ENCODE results near the gene NTM.

The NTM gene

DNA sequence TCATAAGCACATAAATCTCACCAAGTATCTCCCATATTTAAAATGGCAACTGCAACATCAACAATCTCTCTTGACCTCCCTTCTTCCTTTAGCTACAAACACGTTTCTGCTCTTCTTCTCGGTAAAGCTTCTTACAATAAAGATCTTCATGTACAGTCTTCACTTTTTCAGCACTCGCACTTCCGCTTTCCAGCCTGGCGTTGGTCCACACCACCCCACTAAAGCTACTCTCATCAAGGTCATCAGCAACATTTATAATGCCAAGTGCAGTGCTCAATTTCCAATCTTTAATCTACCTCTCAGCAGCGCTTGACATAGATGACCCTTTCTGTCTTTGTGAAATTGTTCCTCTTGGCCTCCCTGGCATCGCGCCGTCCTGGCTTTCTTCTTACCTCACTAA is 33.6 kb downstream of the NTM start:
- Histone ChIP-seq H3K9ac (ENCODE audit: low read depth, low read length) (no peak overlapping the region), H3K36me3 (ENCODE audit: insufficient read depth, low read depth, low read length) (no peaks in the 10 kb centered on the region), H3K27me3 (ENCODE audit: insufficient read depth, low read length) (no peaks in the 10 kb centered on the region), H3K27ac (ENCODE audit: low read length) (no peak overlapping the region), H3K4me3 (ENCODE audit: low read length) (no peak overlapping the region), H3K9me3 (ENCODE audit: insufficient read depth, low read depth, low read length) (no peaks in the 10 kb centered on the region), H3K4me1 (ENCODE audit: insufficient read depth, low read length) (no peaks in the 10 kb centered on the region)

DNA sequence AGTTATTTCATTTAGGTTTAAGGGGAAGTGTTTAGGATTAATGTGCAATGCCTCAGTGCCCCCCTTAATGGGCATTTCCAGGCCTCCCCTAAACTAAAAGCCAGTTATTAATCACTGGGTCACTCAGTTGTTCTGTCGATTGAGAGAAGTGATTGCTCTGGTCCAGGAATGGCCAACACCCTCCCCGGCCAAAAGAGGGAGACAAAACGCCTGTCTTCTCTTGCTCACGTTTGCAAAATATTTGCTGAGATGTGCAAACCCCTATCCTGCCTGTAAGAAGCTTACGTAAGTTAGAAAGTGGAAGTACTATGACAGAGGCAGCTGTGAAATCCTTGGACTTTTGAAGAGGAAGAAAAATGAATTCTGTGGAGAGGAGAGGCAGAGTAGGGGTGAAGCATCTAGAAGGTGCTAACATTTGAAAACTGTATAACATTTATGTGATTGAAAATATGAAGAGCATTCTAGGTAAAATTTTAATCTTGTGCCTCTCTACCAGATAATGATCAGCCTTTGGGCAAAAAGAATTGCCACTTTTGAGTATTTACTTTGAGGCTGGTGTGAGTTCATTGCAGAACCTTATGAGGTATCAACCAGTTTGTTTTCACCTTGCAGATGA is 37.7 kb downstream of the NTM start:
- H3K36me3 ChIP-seq (ENCODE audit: insufficient read depth, low read depth, low read length): no peaks in the 10 kb centered on the region

GRCh38 chr11:131409345-131409744 is 38.9 kb downstream of the NTM start:
- H3K9me3 ChIP-seq (ENCODE audit: insufficient read depth, low read depth, low read length): no peaks in the 10 kb centered on the region
- H3K4me3 ChIP-seq (ENCODE audit: low read length): no peak overlapping the region
- no peaks in the 10 kb centered on the region for H3K4me1 ChIP-seq (ENCODE audit: insufficient read depth, low read length)
- no peak overlapping the region for H3K27ac ChIP-seq (ENCODE audit: low read length)
- no peaks in the 10 kb centered on the region for H3K27me3 ChIP-seq (ENCODE audit: insufficient read depth, low read length)
- H3K9ac ChIP-seq (ENCODE audit: low read depth, low read length): no peak overlapping the region
- no peaks in the 10 kb centered on the region for H3K36me3 ChIP-seq (ENCODE audit: insufficient read depth, low read depth, low read length)

More for the DNA sequence above, 37.7 kb downstream of the NTM start:
- H3K4me3 ChIP-seq (ENCODE audit: low read length): no peak overlapping the region
- H3K27me3 ChIP-seq (ENCODE audit: insufficient read depth, low read length): no peaks in the 10 kb centered on the region
- no peaks in the 10 kb centered on the region for H3K9me3 ChIP-seq (ENCODE audit: insufficient read depth, low read depth, low read length)
- no peaks in the 10 kb centered on the region for H3K4me1 ChIP-seq (ENCODE audit: insufficient read depth, low read length)
- H3K27ac ChIP-seq (ENCODE audit: low read length): no peak overlapping the region
- no peak overlapping the region for H3K9ac ChIP-seq (ENCODE audit: low read depth, low read length)

DNA sequence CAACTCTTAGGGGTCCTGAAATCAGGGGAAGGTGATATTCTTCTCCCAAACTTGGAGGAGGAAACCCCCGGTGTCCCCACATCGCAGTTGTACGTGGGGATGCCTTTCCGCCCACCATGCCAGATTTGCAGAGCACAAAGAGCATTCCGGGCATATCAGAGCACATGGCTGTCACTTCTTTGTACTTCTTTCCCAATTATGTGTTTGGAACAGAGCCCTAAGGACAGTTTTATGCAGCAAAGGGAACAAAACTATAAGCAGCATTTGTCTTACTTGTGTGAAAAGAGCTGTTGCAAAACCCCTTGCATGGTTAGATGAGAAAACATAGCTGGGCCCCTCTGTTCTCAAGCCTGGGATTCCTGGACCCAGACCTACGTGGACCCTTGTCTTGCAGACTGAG is 41.2 kb downstream of the NTM start:
- H3K4me3 ChIP-seq (ENCODE audit: low read length): no peak overlapping the region
- H3K4me1 ChIP-seq (ENCODE audit: insufficient read depth, low read length): no peaks in the 10 kb centered on the region
- no peaks in the 10 kb centered on the region for H3K27me3 ChIP-seq (ENCODE audit: insufficient read depth, low read length)
- H3K27ac ChIP-seq (ENCODE audit: low read length): no peak overlapping the region
- H3K9me3 ChIP-seq (ENCODE audit: insufficient read depth, low read depth, low read length): no peaks in the 10 kb centered on the region
- H3K36me3 ChIP-seq (ENCODE audit: insufficient read depth, low read depth, low read length): no peaks in the 10 kb centered on the region
- H3K9ac ChIP-seq (ENCODE audit: low read depth, low read length): no peak overlapping the region

GRCh38 chr11:131412061-131412460 is 41.6 kb downstream of the NTM start:
- no peak overlapping the region for H3K9ac ChIP-seq (ENCODE audit: low read depth, low read length)
- no peaks in the 10 kb centered on the region for H3K9me3 ChIP-seq (ENCODE audit: insufficient read depth, low read depth, low read length)
- H3K27ac ChIP-seq (ENCODE audit: low read length): no peak overlapping the region
- H3K4me3 ChIP-seq (ENCODE audit: low read length): no peak overlapping the region
- no peaks in the 10 kb centered on the region for H3K36me3 ChIP-seq (ENCODE audit: insufficient read depth, low read depth, low read length)
- no peaks in the 10 kb centered on the region for H3K27me3 ChIP-seq (ENCODE audit: insufficient read depth, low read length)
- H3K4me1 ChIP-seq (ENCODE audit: insufficient read depth, low read length): no peaks in the 10 kb centered on the region

- no peaks in the 10 kb centered on the region for H3K36me3 ChIP-seq (ENCODE audit: insufficient read depth, low read depth, low read length)
- no peak overlapping the region for H3K27ac ChIP-seq (ENCODE audit: low read length)
Measured at GRCh38 chr11:131413217-131413616, 42.8 kb downstream of the NTM start.

DNA sequence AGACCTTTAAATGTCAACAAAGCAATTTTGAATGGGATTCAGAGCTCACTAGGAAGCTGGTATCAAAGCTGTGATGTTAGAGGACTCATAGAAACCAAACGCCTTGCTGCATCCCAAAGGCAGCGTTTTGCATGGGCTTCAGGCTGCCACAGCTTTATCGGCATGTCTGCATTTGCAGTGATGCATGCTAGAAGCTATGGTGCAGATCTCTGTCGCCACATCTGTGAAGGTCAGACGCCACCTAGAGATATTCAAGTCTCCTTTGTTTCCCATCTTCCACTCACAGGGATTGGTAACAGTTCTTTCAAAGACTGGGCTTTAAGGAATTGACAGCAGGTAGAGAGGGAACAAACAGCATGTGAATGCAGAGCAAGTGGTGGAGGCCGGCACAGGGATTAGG is 47.8 kb downstream of the NTM start:
- Histone ChIP-seq H3K9me3 (ENCODE audit: insufficient read depth, low read depth, low read length) (no peaks in the 10 kb centered on the region), H3K4me1 (ENCODE audit: insufficient read depth, low read length) (peaks cover 4% of the 10 kb centered on the region; the same call in 1 of the 2 replicates), H3K4me3 (ENCODE audit: low read length) (no peak overlapping the region), H3K36me3 (ENCODE audit: insufficient read depth, low read depth, low read length) (no peaks in the 10 kb centered on the region), H3K27ac (ENCODE audit: low read length) (no peak overlapping the region), H3K9ac (ENCODE audit: low read depth, low read length) (no peak overlapping the region), H3K27me3 (ENCODE audit: insufficient read depth, low read length) (no peaks in the 10 kb centered on the region; the same call in 1 of the 2 replicates)

More at GRCh38 chr11:131413217-131413616, 42.8 kb downstream of the NTM start:
- no peaks in the 10 kb centered on the region for H3K9me3 ChIP-seq (ENCODE audit: insufficient read depth, low read depth, low read length)
- H3K4me1 ChIP-seq (ENCODE audit: insufficient read depth, low read length): peaks cover 4% of the 10 kb centered on the region; the same call in 1 of the 2 replicates
- no peak overlapping the region for H3K4me3 ChIP-seq (ENCODE audit: low read length)
- H3K27me3 ChIP-seq (ENCODE audit: insufficient read depth, low read length): no peaks in the 10 kb centered on the region
- no peak overlapping the region for H3K9ac ChIP-seq (ENCODE audit: low read depth, low read length)

DNA sequence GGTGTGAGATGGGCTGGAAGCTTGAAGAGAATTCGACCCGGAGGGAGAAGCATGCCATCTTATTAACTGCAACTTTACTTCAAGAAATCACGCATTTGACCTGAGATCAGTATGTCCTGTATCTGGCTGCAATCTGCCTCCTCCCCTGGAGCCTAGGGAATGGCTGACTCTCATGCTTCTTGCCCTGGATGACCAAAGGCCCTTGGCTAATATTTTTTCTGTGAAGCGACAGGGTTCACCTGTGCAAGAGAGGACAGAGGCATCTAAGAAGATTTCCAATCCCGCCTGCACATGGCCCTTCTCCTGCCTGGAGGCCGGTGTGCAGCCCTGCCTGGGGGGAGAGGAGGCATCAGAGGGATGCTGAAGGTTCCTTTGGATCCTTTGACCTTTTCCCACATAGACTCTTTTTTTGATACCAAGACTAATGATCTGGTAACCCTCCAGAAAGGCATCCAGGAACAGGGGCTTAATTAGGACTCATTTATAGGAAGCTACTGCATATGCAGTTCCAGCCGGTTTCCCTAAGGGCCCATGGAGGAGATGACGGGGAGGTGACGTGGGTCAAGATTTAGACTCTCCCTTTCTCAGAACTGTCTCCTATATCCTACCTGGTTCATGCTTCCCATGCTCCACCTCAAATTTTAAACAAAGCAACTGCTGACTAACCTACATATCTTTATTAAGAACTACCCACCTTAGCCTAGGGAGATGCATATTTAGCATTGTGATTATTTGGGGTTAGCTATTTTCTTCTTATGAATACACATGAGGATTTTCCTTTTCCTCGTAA is 50.8 kb downstream of the NTM start:
- no peak overlapping the region for H3K27ac ChIP-seq (ENCODE audit: low read length)
- H3K36me3 ChIP-seq (ENCODE audit: insufficient read depth, low read depth, low read length): no peaks in the 10 kb centered on the region
- H3K9me3 ChIP-seq (ENCODE audit: insufficient read depth, low read depth, low read length): no peaks in the 10 kb centered on the region
- no peak overlapping the region for H3K9ac ChIP-seq (ENCODE audit: low read depth, low read length)
- no peak overlapping the region for H3K4me3 ChIP-seq (ENCODE audit: low read length)
- no peaks in the 10 kb centered on the region; the same call in 1 of the 2 replicates for H3K27me3 ChIP-seq (ENCODE audit: insufficient read depth, low read length)
- H3K4me1 ChIP-seq (ENCODE audit: insufficient read depth, low read length): peaks cover 4% of the 10 kb centered on the region; the same call in 1 of the 2 replicates

DNA sequence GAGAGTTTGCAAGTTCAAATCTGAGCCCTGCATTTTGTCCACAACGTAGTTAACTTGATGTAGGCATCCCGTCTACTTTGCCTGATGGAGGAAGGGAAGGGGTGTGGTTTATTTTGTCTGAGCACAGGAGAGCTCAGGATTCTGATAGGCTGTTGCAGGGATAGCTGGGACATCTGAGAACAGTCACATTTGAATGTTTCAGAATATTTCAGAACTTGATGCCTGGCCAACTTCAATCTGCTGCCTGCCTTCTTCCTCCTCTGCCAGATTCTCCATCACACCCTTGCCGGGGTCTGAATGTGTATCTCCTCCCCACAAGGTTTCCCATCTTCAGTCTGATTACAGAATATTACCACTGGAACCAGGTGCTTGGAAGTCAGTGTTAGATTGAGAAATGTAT is 51.6 kb downstream of the NTM start:
- Histone ChIP-seq H3K4me3 (ENCODE audit: low read length) (no peak overlapping the region), H3K4me1 (ENCODE audit: insufficient read depth, low read length) (peaks cover 4% of the 10 kb centered on the region; the same call in 1 of the 2 replicates), H3K36me3 (ENCODE audit: insufficient read depth, low read depth, low read length) (no peaks in the 10 kb centered on the region), H3K9ac (ENCODE audit: low read depth, low read length) (no peak overlapping the region), H3K27me3 (ENCODE audit: insufficient read depth, low read length) (no peaks in the 10 kb centered on the region; the same call in 1 of the 2 replicates), H3K9me3 (ENCODE audit: insufficient read depth, low read depth, low read length) (no peaks in the 10 kb centered on the region), H3K27ac (ENCODE audit: low read length) (no peak overlapping the region)

DNA sequence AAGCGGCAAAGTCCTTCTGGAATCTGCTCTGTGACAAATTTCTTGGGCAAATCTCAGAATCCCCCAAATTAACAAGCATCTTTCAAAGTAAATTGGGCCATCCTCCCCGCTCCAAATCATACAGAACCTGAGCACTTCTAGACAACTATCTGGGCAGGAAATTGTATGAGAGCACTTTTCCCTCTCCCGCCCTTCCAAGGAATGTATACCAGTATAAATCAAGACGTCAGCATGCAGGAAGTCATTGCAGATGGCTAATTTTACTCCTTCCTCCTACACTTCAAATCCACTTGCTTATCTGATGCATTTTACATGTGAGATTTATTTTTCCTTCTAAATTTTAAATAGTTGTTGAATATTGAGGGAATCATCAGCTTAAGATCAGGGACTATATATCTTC is 52.1 kb downstream of the NTM start:
- Histone ChIP-seq H3K27ac (ENCODE audit: low read length) (no peak overlapping the region), H3K4me3 (ENCODE audit: low read length) (no peak overlapping the region), H3K4me1 (ENCODE audit: insufficient read depth, low read length) (peaks cover 4% of the 10 kb centered on the region; the same call in 1 of the 2 replicates), H3K9ac (ENCODE audit: low read depth, low read length) (no peak overlapping the region), H3K36me3 (ENCODE audit: insufficient read depth, low read depth, low read length) (no peaks in the 10 kb centered on the region), H3K9me3 (ENCODE audit: insufficient read depth, low read depth, low read length) (no peaks in the 10 kb centered on the region), H3K27me3 (ENCODE audit: insufficient read depth, low read length) (no peaks in the 10 kb centered on the region; the same call in 1 of the 2 replicates)

- Histone ChIP-seq H3K27ac (ENCODE audit: low read length) (no peak overlapping the region), H3K4me1 (ENCODE audit: insufficient read depth, low read length) (no peaks in the 10 kb centered on the region), H3K36me3 (ENCODE audit: insufficient read depth, low read depth, low read length) (no peaks in the 10 kb centered on the region), H3K4me3 (ENCODE audit: low read length) (no peak overlapping the region), H3K9me3 (ENCODE audit: insufficient read depth, low read depth, low read length) (no peaks in the 10 kb centered on the region), H3K9ac (ENCODE audit: low read depth, low read length) (no peak overlapping the region), H3K27me3 (ENCODE audit: insufficient read depth, low read length) (no peaks in the 10 kb centered on the region; the same call in 1 of the 2 replicates)
Measured at GRCh38 chr11:131423688-131424087, 53.3 kb downstream of the NTM start.

Measured in iPS-20b (cell line).